Glutamatergic neuron (in vitro differentiated cells): ENCODE data around the gene CHST9. TPM values are rescaled to one million over a fixed set of nuclear protein-coding genes. Genes with fewer than 3 reads are reported as not detected.

Experiments used
- DNase-seq: peaks from one replicate; pipeline ENCODE4 v3.0.0; 2022
- H3K27ac Mint-ChIP-seq: one replicate; pipeline ENCODE4 v1.8.0; 2020; ENCODE audit warnings: mild to moderate bottlenecking, mixed read lengths, inconsistent platforms; ENCODE audit not compliant: unreplicated experiment
- H3K27me3 Mint-ChIP-seq: one replicate; pipeline ENCODE4 v1.8.0; 2020; ENCODE audit warnings: mild to moderate bottlenecking, moderate library complexity, mixed read lengths, inconsistent platforms; ENCODE audit not compliant: unreplicated experiment
- H3K36me3 Mint-ChIP-seq: one replicate; pipeline ENCODE4 v1.8.0; 2020; ENCODE audit warnings: mild to moderate bottlenecking, mixed read lengths, inconsistent platforms; ENCODE audit not compliant: unreplicated experiment
- H3K4me1 Mint-ChIP-seq: one replicate; pipeline ENCODE4 v1.8.0; 2020; ENCODE audit warnings: mild to moderate bottlenecking, low read depth, mixed read lengths, inconsistent platforms; ENCODE audit not compliant: unreplicated experiment
- H3K4me3 Mint-ChIP-seq: one replicate; pipeline ENCODE4 v1.8.0; 2020; ENCODE audit warnings: mild to moderate bottlenecking, mixed read lengths, inconsistent platforms; ENCODE audit not compliant: unreplicated experiment
- H3K9me3 Mint-ChIP-seq: one replicate; pipeline ENCODE4 v1.8.0; 2020; ENCODE audit warnings: mild to moderate bottlenecking, moderate library complexity, mixed read lengths, inconsistent platforms; ENCODE audit not compliant: unreplicated experiment
- total RNA-seq: library from RNA; stranded (reverse); fragmentation: NEBNext Ultra II Directional; extraction: Animal tissue kit (Norgen Biotek cat#: 25700); gene quantifications from one replicate; pipeline ENCODE4 v1.2.1, GENCODE V29; 2021; ENCODE audit not compliant: unreplicated experiment
- TF ChIP-seq, protein P1 (sequence below): fragments of 200-600 bp; sonication (generic); IDR thresholded peaks from one replicate; pipeline ENCODE4 v1.5.0; 2021; ENCODE audit not compliant: partially characterized antibody, unreplicated experiment

The CHST9 gene
- total RNA-seq, 1 donor from 2014 or later = not detected

DNA sequence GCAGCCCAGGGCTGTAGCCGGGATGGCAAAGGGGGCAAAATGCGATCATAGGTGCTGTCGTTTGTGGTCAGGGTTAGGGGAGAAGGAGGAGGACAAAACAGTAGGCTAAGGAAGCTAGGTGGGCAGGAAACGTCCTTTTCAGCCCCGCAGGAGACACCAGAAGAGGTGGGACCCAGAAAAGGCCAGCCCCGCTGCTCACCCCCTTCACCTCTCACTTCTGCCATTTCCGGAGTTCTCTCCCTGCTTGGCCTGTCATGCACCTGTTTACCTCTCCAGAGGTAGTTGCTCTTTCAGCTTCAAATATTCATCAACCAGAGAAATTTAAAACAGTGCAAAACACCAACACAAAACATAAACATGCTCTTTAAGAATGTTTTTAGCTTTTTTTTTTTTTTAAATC, 320.4 kb downstream of the CHST9 start:
- TF ChIP-seq, protein P1, sequence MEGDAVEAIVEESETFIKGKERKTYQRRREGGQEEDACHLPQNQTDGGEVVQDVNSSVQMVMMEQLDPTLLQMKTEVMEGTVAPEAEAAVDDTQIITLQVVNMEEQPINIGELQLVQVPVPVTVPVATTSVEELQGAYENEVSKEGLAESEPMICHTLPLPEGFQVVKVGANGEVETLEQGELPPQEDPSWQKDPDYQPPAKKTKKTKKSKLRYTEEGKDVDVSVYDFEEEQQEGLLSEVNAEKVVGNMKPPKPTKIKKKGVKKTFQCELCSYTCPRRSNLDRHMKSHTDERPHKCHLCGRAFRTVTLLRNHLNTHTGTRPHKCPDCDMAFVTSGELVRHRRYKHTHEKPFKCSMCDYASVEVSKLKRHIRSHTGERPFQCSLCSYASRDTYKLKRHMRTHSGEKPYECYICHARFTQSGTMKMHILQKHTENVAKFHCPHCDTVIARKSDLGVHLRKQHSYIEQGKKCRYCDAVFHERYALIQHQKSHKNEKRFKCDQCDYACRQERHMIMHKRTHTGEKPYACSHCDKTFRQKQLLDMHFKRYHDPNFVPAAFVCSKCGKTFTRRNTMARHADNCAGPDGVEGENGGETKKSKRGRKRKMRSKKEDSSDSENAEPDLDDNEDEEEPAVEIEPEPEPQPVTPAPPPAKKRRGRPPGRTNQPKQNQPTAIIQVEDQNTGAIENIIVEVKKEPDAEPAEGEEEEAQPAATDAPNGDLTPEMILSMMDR = no peak
- H3K36me3 Mint-ChIP-seq = no peaks in the 10 kb centered on the region
- no peaks in the 10 kb centered on the region for H3K9me3 Mint-ChIP-seq
- no peak for DNase-seq
- no peaks in the 10 kb centered on the region for H3K4me1 Mint-ChIP-seq
- H3K4me3 Mint-ChIP-seq = no peak overlapping the region
- H3K27ac Mint-ChIP-seq = no peak overlapping the region
- H3K27me3 Mint-ChIP-seq = peaks cover 5% of the 10 kb centered on the region

DNA sequence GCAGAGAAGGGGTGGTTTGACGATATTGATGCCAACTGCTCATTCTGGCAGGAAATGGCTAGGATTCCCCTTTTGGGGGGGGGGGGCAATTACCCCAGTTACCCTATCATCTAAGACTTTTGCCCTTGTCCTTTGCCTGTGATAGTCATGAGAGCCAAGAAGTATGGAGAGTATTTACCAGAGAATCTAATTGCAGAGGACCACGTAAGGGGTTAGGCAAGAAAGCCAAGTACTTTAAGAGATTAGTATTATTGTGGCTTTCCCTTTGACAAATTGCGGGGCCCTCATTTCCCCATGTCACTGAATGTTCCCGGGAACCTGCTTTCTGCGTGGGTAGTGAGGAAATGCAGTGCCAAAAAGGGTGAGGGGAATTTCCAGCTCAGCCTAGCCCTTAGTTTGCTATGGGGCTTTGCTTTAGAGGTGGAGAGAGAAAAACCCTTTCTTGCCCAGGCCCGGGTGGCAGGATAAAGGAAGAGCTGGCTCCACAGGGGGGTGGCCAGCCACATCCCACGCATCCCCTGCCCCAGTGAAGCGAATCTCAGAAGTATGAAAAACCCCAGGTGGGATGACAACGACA, 321.1 kb downstream of the CHST9 start:
- Mint-ChIP-seq H3K9me3 (no peaks in the 10 kb centered on the region), H3K4me1 (no peaks in the 10 kb centered on the region), H3K36me3 (no peaks in the 10 kb centered on the region), H3K27me3 (peaks cover 5% of the 10 kb centered on the region), H3K4me3 (peak overlapping the region; percentile 64), H3K27ac (no peak overlapping the region)
- DNase-seq = no peak
- TF ChIP-seq, protein P1 = no peak

DNA sequence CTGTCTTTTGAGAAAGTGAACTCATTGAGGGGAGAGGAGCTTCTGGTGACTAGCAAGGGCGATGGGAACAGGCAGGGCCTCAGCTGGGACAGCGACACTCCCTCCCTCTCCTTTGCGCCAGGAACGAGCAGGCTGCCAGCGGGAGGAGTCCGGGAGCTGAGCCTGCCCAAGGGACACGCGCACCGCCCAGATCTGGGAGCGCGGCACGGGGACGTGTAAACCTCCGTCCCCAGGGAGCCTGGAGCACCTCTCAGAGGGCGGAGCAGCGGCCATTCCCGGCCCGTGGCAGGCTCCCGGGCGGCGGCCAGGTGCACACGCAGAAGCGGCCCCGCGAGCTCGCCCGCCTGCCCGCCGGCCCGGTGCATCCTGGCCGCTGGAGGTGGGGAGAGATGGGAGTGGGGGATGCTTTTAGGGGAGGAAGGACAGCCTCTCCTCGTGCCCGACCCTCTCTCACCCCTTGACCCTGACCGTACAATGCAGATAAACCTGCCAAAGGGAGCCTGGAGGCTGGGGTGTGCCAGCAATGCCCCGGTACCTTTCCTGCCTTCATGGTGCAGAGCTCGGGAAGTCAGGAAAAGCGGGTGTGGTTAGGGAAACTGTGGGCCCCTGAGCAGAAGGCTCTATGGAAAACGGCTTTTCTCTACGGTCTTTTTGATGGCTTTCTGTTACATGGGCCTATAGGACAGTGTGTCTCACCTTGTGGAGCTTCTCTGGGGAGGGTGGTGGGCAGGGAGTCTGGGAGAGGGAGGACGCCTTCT, 321.8 kb downstream of the CHST9 start:
- Mint-ChIP-seq H3K4me3 (peak overlapping the region; percentile 85), H3K36me3 (no peaks in the 10 kb centered on the region), H3K27me3 (peaks cover 5% of the 10 kb centered on the region), H3K9me3 (no peaks in the 10 kb centered on the region), H3K27ac (no peak overlapping the region), H3K4me1 (no peaks in the 10 kb centered on the region)
- TF ChIP-seq, protein P1 = no peak
- peak; percentile 46 for DNase-seq

DNA sequence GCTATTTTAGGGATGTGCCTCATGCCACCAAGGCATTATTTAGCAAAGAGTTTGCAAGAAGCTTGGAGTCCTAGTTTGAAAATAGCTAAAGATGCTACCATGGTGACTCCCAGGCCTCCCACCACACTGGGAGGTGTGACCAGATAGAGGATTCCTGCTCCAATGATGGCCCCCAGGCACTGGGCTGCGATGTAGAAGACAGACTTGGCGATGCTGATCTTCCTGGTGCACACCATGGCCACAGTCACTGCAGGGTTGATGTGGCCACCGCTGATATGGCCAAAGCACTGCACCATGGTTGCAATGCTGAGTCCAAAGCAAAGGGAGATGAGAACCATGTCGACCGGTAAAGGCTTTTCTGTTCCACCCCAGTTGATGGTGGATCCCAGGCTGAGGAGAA, 323.0 kb downstream of the CHST9 start:
- Mint-ChIP-seq H3K27ac (no peak overlapping the region), H3K36me3 (no peaks in the 10 kb centered on the region), H3K9me3 (no peaks in the 10 kb centered on the region), H3K4me1 (no peaks in the 10 kb centered on the region), H3K4me3 (no peak overlapping the region), H3K27me3 (peaks cover 5% of the 10 kb centered on the region)
- TF ChIP-seq, protein P1 = no peak
- no peak for DNase-seq
